Liver (tissue), 9 donors: ENCODE measurements around the gene GRM2. TPM values are rescaled to one million over a fixed set of nuclear protein-coding genes. Genes with fewer than 3 reads are reported as not detected.

Experiments used
- DNase-seq: peaks from one replicate; pipeline ENCODE4 v3.0.0-alpha.2; 2017; ENCODE audit warnings: low spot score
- H3K27ac ChIP-seq, 2 donors: one replicate each; pipeline ENCODE4 v1.7.0; 2013; ENCODE audit warnings: inconsistent platforms in 2 of 2, low read length in 2 of 2, control low read depth in 1 of 2, low read depth in 1 of 2, mild to moderate bottlenecking in 1 of 2
- H3K27me3 ChIP-seq, 4 donors: one replicate each; pipeline versions ENCODE4 v1.6.1 to v1.7.0; 2013; ENCODE audit warnings: low read length in 3 of 4, inconsistent platforms in 1 of 4, mild to moderate bottlenecking in 1 of 4, moderate library complexity in 1 of 4; ENCODE audit not compliant: control insufficient read depth in 4 of 4, insufficient read depth in 4 of 4
- H3K36me3 ChIP-seq, 4 donors: one replicate each; pipeline versions ENCODE4 v1.6.1 to v1.7.0; 2013; ENCODE audit warnings: low read length in 3 of 4, mild to moderate bottlenecking in 3 of 4, low read depth in 1 of 4, moderate library complexity in 1 of 4; ENCODE audit not compliant: control insufficient read depth in 4 of 4, insufficient read depth in 3 of 4
- H3K4me1 ChIP-seq, 4 donors: one replicate each; pipeline versions ENCODE4 v1.6.1 to v1.7.0; 2013; ENCODE audit warnings: low read length in 3 of 4, mild to moderate bottlenecking in 3 of 4, moderate library complexity in 1 of 4; ENCODE audit not compliant: control insufficient read depth in 4 of 4, insufficient read depth in 4 of 4
- H3K4me3 ChIP-seq, 3 donors: one replicate each; pipeline versions ENCODE4 v1.6.1 to v1.7.0; 2013; ENCODE audit warnings: low read length in 3 of 3, control low read depth in 1 of 3, low read depth in 1 of 3, mild to moderate bottlenecking in 1 of 3
- H3K9ac ChIP-seq, 2 donors: one replicate each; pipeline ENCODE4 v1.7.0; 2013; ENCODE audit warnings: low read length in 2 of 2, mild to moderate bottlenecking in 2 of 2, moderate library complexity in 2 of 2, control low read depth in 1 of 2, low read depth in 1 of 2
- H3K9me3 ChIP-seq, 4 donors: one replicate each; pipeline versions ENCODE4 v1.6.1 to v1.7.0; 2013; ENCODE audit warnings: low read length in 3 of 4; ENCODE audit not compliant: control insufficient read depth in 4 of 4
- EGR1 ChIP-seq, 2 donors: IDR thresholded peaks; 2 replicates each; pipeline ENCODE4 v1.6.1; 2016 to 2018; ENCODE audit warnings: antibody characterized with exemption in 2 of 2, low read depth in 2 of 2
- HNF4A ChIP-seq, 2 donors: conservative IDR thresholded peaks; 2 replicates each; pipeline ENCODE4 v1.6.1; 2016; ENCODE audit warnings: antibody characterized with exemption in 2 of 2, mild to moderate bottlenecking in 2 of 2
- NR2F2 ChIP-seq: IDR thresholded peaks from 2 replicates; pipeline ENCODE4 v1.6.1; 2016; ENCODE audit warnings: antibody characterized with exemption
- RXRA ChIP-seq, 2 donors: IDR thresholded peaks; 2 replicates each; pipeline ENCODE4 v1.6.1; 2017 to 2018; ENCODE audit warnings: antibody characterized with exemption in 2 of 2, mild to moderate bottlenecking in 1 of 2
- SP1 ChIP-seq: IDR thresholded peaks from 2 replicates; pipeline ENCODE4 v1.6.1; 2018; ENCODE audit warnings: antibody characterized with exemption, mild to moderate bottlenecking
- TAF1 ChIP-seq: conservative IDR thresholded peaks from 2 replicates; pipeline ENCODE4 v1.6.1; 2016; ENCODE audit warnings: antibody characterized with exemption, mild to moderate bottlenecking
- YY1 ChIP-seq: IDR thresholded peaks from 2 replicates; pipeline ENCODE4 v1.6.1; 2016; ENCODE audit warnings: antibody characterized with exemption, mild to moderate bottlenecking
- WGBS: extraction: QIAGEN DNeasy Blood & Tissue Kit; methylation state at CpG from one replicate; pipeline ENCODE4 v1.1.7; 2013; 5-methylcytosine and 5-hydroxymethylcytosine counted together
- polyA plus RNA-seq, 2 donors: library from polyadenylated mRNA; stranded (reverse) in 1 of 2; unstranded in 1 of 2; fragments of 200-250 nt in 1 of 2; fragments of >200 nt in 1 of 2; fragmentation: Nextera tagmentation in 1 of 2; extraction: Ambion mirVana in 1 of 2; gene quantifications; one replicate each; pipeline versions ENCODE4 v1.2.1 to v1.2.3, GENCODE V29; 2013 to 2015
- total RNA-seq, 2 donors: library from RNA; depleted of rRNA; stranded (reverse); fragments of >200 nt; gene quantifications; one replicate each; pipeline ENCODE4 v1.2.3, GENCODE V29; 2014
- TF ChIP-seq, protein P1 (sequence below): IDR thresholded peaks from 2 replicates; pipeline ENCODE4 v1.6.1; 2016; ENCODE audit warnings: antibody characterized with exemption
- TF ChIP-seq, protein P2 (sequence below): fragments of 150-350 bp; IDR thresholded peaks from 2 replicates; pipeline ENCODE4 v1.5.1; 2017; ENCODE audit warnings: improper control_type of control experiment, low read depth, low read length; ENCODE audit not compliant: missing input control
- TF ChIP-seq, protein P3 (sequence below): IDR thresholded peaks from 2 replicates; pipeline ENCODE4 v1.6.1; 2016; ENCODE audit warnings: antibody characterized with exemption, mild to moderate bottlenecking
- TF ChIP-seq, protein P4 (sequence below): IDR thresholded peaks from 2 replicates; pipeline ENCODE4 v1.6.1; 2016; ENCODE audit warnings: antibody characterized with exemption
- donor health status: healthy.
- donor health status: healthy.
- donor health status: healthy.
- donor health status: healthy.
- donor health status: healthy.

The GRM2 gene
- total and polyA plus RNA-seq, 4 donors: 0.02 to 0.08 TPM; not detected in 2

DNA sequence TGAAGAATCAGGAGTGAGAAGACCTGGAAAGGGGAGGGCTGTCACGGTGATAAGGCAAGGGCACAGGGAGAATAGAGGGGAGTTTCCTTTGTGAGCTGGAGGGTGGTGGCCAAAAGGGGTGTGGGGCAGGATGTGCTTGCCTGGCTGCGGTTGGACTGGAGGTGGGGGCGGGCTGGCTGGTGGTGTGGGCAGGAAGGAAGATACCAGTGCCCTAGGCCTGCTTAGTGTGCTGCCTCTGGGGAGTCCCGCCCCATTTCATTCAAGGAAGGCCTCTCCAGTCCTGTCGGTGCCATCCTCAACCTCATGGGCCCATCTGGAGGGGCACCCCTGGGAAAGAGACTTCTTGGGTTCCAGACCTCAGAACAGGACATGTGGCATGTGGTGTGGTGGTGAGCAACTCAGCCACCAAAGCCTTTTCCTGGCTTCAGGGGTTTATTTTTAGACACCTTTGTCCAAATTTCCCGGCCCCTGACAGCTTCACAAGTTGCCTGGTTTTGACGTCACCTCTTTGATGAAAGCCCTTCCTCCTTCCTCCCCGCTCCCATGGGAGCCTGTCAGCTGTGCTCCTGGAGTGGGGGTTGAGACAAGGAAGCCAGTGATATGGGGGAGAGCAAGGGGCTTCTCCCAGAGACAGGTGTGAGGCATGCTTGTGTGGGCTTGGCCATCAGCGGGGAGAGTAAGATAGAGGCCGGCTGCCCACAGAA is 20.2 kb upstream of the GRM2 start:
- peaks cover 2 to 7% (median 4%) of the 10 kb centered on the region in 4 donors for H3K4me1 ChIP-seq
- H3K36me3 ChIP-seq: peaks cover 2 to 55% (median 20%) of the 10 kb centered on the region in 4 donors
- H3K9me3 ChIP-seq: no peaks in the 10 kb centered on the region
- H3K4me3 ChIP-seq: no peak overlapping the region
- no peak overlapping the region for H3K9ac ChIP-seq
- no peaks in the 10 kb centered on the region for H3K27me3 ChIP-seq
- TF ChIP-seq YY1: no peak
- TF ChIP-seq SP1: peak; percentile 10
- DNase-seq: no peak
- peak overlapping the region in 1 of 2 donors; percentile 43 for H3K27ac ChIP-seq
- 78% methylated on average over 10 of the region's 10 CpGs for WGBS

DNA sequence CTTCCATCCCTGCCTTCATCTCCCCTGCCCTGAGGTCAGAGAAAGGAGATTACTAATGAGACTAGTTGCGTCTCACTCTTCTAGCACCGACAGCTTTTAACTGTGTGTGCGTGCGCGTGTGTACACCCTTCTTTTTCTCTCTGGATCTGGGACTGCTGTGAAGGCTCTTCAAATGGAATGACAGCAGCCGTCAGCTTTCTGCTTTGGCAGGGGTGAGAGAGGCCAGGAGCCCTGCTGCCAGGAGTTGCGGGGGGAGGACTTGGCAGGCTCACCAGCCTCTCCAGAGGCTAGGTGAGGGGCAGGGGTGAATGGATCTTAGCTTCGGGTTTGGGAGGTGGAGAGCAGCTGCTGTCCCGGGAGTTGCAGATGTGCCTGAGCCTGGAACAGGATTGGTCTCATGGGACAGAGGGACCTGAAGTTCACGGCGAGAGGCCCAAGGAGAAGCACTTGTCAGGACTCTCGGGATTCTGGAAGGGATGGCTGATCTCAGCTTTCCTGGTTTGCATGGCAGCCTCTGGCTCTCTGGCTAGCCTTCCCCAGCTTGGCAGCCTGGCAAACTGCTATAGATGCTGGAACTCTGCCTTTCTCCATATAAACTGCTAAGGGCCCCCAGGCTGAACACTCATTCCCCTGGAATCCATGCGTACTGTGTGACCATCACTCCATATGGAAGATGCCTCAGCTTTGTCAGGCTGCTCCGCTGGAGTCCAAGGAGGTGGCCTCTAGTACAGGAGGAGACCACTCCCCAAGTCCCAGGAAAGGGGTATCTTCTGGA is 19.2 kb upstream of the GRM2 start:
- Histone ChIP-seq H3K27ac (no peak overlapping the region), H3K4me3 (no peak overlapping the region), H3K36me3 (peaks cover 2 to 65% (median 24%) of the 10 kb centered on the region in 4 donors), H3K9ac (no peak overlapping the region), H3K9me3 (no peaks in the 10 kb centered on the region), H3K4me1 (peaks cover 0 to 2% (median 0%) of the 10 kb centered on the region in 4 donors), H3K27me3 (no peaks in the 10 kb centered on the region)
- WGBS: 93% methylated on average over 14 of the region's 14 CpGs
- TF ChIP-seq TAF1: no peak
- TF ChIP-seq EGR1 (IDR thresholded peaks at IDR 0.05; ENCODE audit: low read depth in 2 of 2): no peak
- TF ChIP-seq, protein P1, sequence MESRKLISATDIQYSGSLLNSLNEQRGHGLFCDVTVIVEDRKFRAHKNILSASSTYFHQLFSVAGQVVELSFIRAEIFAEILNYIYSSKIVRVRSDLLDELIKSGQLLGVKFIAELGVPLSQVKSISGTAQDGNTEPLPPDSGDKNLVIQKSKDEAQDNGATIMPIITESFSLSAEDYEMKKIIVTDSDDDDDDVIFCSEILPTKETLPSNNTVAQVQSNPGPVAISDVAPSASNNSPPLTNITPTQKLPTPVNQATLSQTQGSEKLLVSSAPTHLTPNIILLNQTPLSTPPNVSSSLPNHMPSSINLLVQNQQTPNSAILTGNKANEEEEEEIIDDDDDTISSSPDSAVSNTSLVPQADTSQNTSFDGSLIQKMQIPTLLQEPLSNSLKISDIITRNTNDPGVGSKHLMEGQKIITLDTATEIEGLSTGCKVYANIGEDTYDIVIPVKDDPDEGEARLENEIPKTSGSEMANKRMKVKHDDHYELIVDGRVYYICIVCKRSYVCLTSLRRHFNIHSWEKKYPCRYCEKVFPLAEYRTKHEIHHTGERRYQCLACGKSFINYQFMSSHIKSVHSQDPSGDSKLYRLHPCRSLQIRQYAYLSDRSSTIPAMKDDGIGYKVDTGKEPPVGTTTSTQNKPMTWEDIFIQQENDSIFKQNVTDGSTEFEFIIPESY: no peak
- TF ChIP-seq, protein P2, sequence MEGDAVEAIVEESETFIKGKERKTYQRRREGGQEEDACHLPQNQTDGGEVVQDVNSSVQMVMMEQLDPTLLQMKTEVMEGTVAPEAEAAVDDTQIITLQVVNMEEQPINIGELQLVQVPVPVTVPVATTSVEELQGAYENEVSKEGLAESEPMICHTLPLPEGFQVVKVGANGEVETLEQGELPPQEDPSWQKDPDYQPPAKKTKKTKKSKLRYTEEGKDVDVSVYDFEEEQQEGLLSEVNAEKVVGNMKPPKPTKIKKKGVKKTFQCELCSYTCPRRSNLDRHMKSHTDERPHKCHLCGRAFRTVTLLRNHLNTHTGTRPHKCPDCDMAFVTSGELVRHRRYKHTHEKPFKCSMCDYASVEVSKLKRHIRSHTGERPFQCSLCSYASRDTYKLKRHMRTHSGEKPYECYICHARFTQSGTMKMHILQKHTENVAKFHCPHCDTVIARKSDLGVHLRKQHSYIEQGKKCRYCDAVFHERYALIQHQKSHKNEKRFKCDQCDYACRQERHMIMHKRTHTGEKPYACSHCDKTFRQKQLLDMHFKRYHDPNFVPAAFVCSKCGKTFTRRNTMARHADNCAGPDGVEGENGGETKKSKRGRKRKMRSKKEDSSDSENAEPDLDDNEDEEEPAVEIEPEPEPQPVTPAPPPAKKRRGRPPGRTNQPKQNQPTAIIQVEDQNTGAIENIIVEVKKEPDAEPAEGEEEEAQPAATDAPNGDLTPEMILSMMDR: no peak
- no peak for TF ChIP-seq NR2F2
- TF ChIP-seq, protein P3, sequence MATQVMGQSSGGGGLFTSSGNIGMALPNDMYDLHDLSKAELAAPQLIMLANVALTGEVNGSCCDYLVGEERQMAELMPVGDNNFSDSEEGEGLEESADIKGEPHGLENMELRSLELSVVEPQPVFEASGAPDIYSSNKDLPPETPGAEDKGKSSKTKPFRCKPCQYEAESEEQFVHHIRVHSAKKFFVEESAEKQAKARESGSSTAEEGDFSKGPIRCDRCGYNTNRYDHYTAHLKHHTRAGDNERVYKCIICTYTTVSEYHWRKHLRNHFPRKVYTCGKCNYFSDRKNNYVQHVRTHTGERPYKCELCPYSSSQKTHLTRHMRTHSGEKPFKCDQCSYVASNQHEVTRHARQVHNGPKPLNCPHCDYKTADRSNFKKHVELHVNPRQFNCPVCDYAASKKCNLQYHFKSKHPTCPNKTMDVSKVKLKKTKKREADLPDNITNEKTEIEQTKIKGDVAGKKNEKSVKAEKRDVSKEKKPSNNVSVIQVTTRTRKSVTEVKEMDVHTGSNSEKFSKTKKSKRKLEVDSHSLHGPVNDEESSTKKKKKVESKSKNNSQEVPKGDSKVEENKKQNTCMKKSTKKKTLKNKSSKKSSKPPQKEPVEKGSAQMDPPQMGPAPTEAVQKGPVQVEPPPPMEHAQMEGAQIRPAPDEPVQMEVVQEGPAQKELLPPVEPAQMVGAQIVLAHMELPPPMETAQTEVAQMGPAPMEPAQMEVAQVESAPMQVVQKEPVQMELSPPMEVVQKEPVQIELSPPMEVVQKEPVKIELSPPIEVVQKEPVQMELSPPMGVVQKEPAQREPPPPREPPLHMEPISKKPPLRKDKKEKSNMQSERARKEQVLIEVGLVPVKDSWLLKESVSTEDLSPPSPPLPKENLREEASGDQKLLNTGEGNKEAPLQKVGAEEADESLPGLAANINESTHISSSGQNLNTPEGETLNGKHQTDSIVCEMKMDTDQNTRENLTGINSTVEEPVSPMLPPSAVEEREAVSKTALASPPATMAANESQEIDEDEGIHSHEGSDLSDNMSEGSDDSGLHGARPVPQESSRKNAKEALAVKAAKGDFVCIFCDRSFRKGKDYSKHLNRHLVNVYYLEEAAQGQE: no peak
- TF ChIP-seq, protein P4, sequence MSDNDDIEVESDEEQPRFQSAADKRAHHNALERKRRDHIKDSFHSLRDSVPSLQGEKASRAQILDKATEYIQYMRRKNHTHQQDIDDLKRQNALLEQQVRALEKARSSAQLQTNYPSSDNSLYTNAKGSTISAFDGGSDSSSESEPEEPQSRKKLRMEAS: no peak
- TF ChIP-seq RXRA (IDR thresholded peaks at IDR 0.05): no peak
- no peak for TF ChIP-seq YY1
- TF ChIP-seq HNF4A (conservative IDR thresholded peaks at IDR 0.05): no peak
- no peak for TF ChIP-seq SP1
- DNase-seq: no peak
